Heart left ventricle (tissue), 16 donors: ENCODE results near the gene NAA50. TPM values are rescaled to one million over a fixed set of nuclear protein-coding genes. Genes with fewer than 3 reads are reported as not detected.

Experiments used
- ATAC-seq, 4 donors: fragments of 200-7000 bp; cut with Tn5 transposase; one replicate each; pipeline ENCODE4 v1.9.1; 2020 to 2022; ENCODE audit warnings: moderate library complexity in 4 of 4, mild to moderate bottlenecking in 3 of 4, moderate number of reproducible peaks in 1 of 4
- DNase-seq, 5 donors: peaks; one replicate each; pipeline ENCODE4 v3.0.0-alpha.2; 2020
- H3K27ac ChIP-seq, 12 donors: fragments of 200-600 bp; sonication (generic) in 4 of 12; one replicate each; pipeline versions ENCODE4 v1.5.0 to v1.8.0; 2016 to 2022; ENCODE audit warnings: mild to moderate bottlenecking in 2 of 12
- H3K27me3 ChIP-seq, 9 donors: fragments of 200-600 bp; sonication (generic) in 2 of 9; one replicate each; pipeline versions ENCODE4 v1.5.1 to v1.8.0; 2016 to 2022; ENCODE audit warnings: mild to moderate bottlenecking in 3 of 9
- H3K36me3 ChIP-seq, 9 donors: fragments of 200-600 bp; sonication (generic) in 2 of 9; one replicate each; pipeline versions ENCODE4 v1.5.0 to v1.8.0; 2018 to 2022; ENCODE audit warnings: mild to moderate bottlenecking in 2 of 9
- H3K4me1 ChIP-seq, 12 donors: fragments of 200-600 bp; sonication (generic) in 4 of 12; one replicate each; pipeline versions ENCODE4 v1.5.0 to v1.8.0; 2016 to 2022; ENCODE audit warnings: mild to moderate bottlenecking in 3 of 12
- H3K4me3 ChIP-seq, 12 donors: fragments of 200-600 bp; sonication (generic) in 4 of 12; one replicate each; pipeline versions ENCODE4 v1.5.0 to v1.8.0; 2017 to 2022; ENCODE audit warnings: mild to moderate bottlenecking in 9 of 12, moderate library complexity in 4 of 12
- H3K9me3 ChIP-seq, 12 donors: fragments of 200-600 bp; sonication (generic) in 4 of 12; one replicate each; pipeline versions ENCODE4 v1.5.0 to v1.8.0; 2016 to 2022; ENCODE audit warnings: mild to moderate bottlenecking in 1 of 12
- POLR2A ChIP-seq, 2 donors: fragments of 450-650 bp; IDR thresholded peaks; one replicate each; pipeline ENCODE4 v1.6.1; 2017; ENCODE audit warnings: antibody characterized with exemption in 2 of 2, mild to moderate bottlenecking in 2 of 2, moderate library complexity in 2 of 2
- WGBS, 4 donors: extraction: QIAGEN DNeasy Blood & Tissue Kit in 2 of 4; methylation state at CpG; one replicate each; pipeline versions ENCODE4 v1.1.5 to v1.1.7; 2013 to 2018; 5-methylcytosine and 5-hydroxymethylcytosine counted together
- intact Hi-C, 10 donors: fragments of 100-400 bp; cut with DNase I; formaldehyde crosslinking; loops; one replicate each; pipeline versions ENCODE4 v1.11.1 to v1.14.2; 2022
- polyA plus RNA-seq, 2 donors: library from polyadenylated mRNA; stranded (reverse); fragments of 200-250 nt; gene quantifications; one replicate each; pipeline ENCODE4 v1.2.3, GENCODE V29; 2013
- total RNA-seq, 9 donors: library from RNA; depleted of rRNA in 2 of 9; stranded (reverse); fragments of >200 nt in 2 of 9; fragmentation: NEBNext Ultra II Directional in 3 of 9; extraction: Animal tissue kit (Norgen Biotek cat#: 25700) in 3 of 9; gene quantifications; one replicate each; pipeline versions ENCODE4 v1.1.0 to v1.2.4, GENCODE V29; 2016 to 2023
- TF ChIP-seq, protein P1 (sequence below), 12 donors: fragments of 200-600 bp; sonication (generic) in 4 of 12; IDR thresholded peaks; one replicate each; pipeline versions ENCODE4 v1.5.0 to v1.8.0; 2018 to 2022; ENCODE audit warnings: antibody characterized with exemption in 12 of 12, mild to moderate bottlenecking in 5 of 12
- donor health status: ischemic (EF 13 %, LVEDD 7.1; RV severe dilation, severe dysfunction).
- donor health status: healthy with polysubstance abuse.
- donor health status: DM: no; HTN: yes; CAD: no.
- donor health status: DM: no; HTN: no; CAD: no.
- donor health status: ischemic (EF 25% LVEDD 6.9; RV normal size, moderate dysfunction).
- donor health status: ischemic (EF 25% LVEDD 5.7; RV mildly dilated, moderate dysfunction).
- donor health status: healthy.
- donor health status: DM: yes; HTN: yes; CAD: no.
- donor health status: ischemic (EF 35%, LVEDD 5.7; RV mildly dilated, moderate dysfunction).
- donor health status: nonischemic (EF 11% LVEDD 7.7; RV severe dilation, severe dysfunction).
- donor health status: DM: yes; HTN: yes; CAD: no.
- donor health status: PGD.
- donor health status: ischemic (EF 29% LVEDD 5.4; RV normal size, mild dysfunction).
- donor health status: nonischemic (EF 23%, LVEDD 6.1; RV moderate dilation, normal function).

Gene NAA50
- total and polyA plus RNA-seq, 11 donors: 15.0 to 147 (median 77.6) TPM

DNA sequence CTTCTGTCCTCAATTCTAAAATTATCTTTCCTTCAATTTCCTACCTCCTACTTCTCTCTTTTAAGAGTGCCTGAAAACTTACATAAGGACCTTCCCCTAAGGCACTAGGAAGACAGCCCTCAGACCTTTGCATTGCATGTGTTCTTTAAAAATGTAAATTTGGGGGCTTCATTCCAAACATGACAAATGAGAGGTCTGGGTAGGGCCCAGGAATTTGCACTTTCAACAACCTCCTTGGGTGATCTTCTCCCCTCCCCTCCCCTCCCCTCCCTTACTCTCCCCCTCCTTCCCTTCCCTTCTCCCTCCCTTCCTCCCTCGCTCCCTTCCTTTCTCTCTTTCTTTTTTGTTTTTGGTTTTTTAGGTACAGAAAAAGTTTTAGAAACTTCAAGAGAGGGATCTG, 68.3 kb downstream of the NAA50 start:
- ATAC-seq (no peak), DNase-seq (no peak)
- WGBS, 4 donors: 95 to 97% (median 96%) methylated on average over 1 of the region's 1 CpG
- intact Hi-C loops: no loop called here
- peaks cover 0 to 1% (median 0%) of the 10 kb centered on the region in 12 donors for H3K9me3 ChIP-seq
- TF ChIP-seq, protein P1, sequence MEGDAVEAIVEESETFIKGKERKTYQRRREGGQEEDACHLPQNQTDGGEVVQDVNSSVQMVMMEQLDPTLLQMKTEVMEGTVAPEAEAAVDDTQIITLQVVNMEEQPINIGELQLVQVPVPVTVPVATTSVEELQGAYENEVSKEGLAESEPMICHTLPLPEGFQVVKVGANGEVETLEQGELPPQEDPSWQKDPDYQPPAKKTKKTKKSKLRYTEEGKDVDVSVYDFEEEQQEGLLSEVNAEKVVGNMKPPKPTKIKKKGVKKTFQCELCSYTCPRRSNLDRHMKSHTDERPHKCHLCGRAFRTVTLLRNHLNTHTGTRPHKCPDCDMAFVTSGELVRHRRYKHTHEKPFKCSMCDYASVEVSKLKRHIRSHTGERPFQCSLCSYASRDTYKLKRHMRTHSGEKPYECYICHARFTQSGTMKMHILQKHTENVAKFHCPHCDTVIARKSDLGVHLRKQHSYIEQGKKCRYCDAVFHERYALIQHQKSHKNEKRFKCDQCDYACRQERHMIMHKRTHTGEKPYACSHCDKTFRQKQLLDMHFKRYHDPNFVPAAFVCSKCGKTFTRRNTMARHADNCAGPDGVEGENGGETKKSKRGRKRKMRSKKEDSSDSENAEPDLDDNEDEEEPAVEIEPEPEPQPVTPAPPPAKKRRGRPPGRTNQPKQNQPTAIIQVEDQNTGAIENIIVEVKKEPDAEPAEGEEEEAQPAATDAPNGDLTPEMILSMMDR (IDR thresholded peaks at IDR 0.05): no peak
- TF ChIP-seq POLR2A (IDR thresholded peaks at IDR 0.05): no peak
- H3K27ac ChIP-seq: no peak overlapping the region
- H3K27me3 ChIP-seq: no peaks in the 10 kb centered on the region
- no peak overlapping the region for H3K4me3 ChIP-seq
- no peaks in the 10 kb centered on the region for H3K4me1 ChIP-seq
- peaks cover 0 to 47% (median 30%) of the 10 kb centered on the region in 9 donors for H3K36me3 ChIP-seq

DNA sequence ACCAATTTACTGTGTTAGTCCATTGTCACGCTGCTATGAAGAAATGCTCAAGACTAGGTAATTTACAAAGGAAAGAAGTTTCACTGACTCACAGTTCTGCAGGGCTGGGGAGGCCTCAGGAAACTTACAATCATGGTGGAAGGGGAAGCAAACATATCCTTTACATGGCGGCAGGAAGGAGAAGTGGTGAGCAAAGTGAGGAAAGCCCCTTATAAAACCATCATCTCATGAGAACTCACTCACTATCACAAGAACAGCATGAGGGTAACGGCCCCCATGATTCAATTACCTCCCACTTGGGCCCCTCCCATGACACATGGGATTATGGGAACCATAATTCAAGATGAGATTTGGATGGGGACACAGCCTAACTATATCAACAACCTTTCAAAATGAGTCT, 69.8 kb downstream of the NAA50 start:
- H3K27me3 ChIP-seq: no peaks in the 10 kb centered on the region
- no peak overlapping the region for H3K27ac ChIP-seq
- 94 to 97% (median 95%) methylated on average over 3 of the region's 3 CpGs for WGBS, 4 donors
- no peaks in the 10 kb centered on the region for H3K9me3 ChIP-seq
- ATAC-seq (no peak), DNase-seq (no peak)
- peaks cover 0 to 59% (median 38%) of the 10 kb centered on the region in 9 donors for H3K36me3 ChIP-seq
- TF ChIP-seq POLR2A (IDR thresholded peaks at IDR 0.05): no peak
- TF ChIP-seq, protein P1 (IDR thresholded peaks at IDR 0.05): no peak
- H3K4me1 ChIP-seq: no peaks in the 10 kb centered on the region
- no peak overlapping the region for H3K4me3 ChIP-seq
- intact Hi-C loops: no loop called here

DNA sequence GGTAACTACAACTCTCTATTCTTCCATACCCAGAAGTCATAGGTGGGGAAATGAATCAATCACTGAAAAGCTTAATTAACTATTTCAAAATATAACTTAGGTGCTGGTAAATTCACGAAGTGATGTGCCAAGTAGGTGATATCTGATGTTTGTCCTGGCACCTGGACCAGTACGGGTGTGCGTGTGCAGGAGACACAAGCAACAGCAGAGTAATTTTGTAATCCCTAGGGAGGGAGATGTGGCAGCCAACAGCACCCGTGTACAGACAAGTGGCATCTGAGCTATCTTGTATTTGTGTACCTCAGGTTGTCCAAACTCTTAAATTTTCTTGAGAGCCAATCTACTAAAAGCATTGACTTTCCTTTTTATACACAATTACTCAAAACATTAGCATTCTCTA, 72.5 kb downstream of the NAA50 start:
- H3K4me1 ChIP-seq: no peaks in the 10 kb centered on the region
- no peaks in the 10 kb centered on the region for H3K27me3 ChIP-seq
- DNase-seq (no peak), ATAC-seq (no peak)
- 72 to 82% (median 79%) methylated on average over 4 of the region's 4 CpGs for WGBS, 4 donors
- H3K36me3 ChIP-seq: peaks cover 0 to 65% (median 48%) of the 10 kb centered on the region in 9 donors
- intact Hi-C loops: no loop called here
- H3K9me3 ChIP-seq: no peaks in the 10 kb centered on the region
- H3K27ac ChIP-seq: no peak overlapping the region
- no peak overlapping the region for H3K4me3 ChIP-seq
- no peak for TF ChIP-seq POLR2A (IDR thresholded peaks at IDR 0.05)
- TF ChIP-seq, protein P1 (IDR thresholded peaks at IDR 0.05): no peak

GRCh38 chr3:113668015-113668414, 78.0 kb downstream of the NAA50 start:
- intact Hi-C loops: no loop called here
- peaks cover 0 to 10% (median 0%) of the 10 kb centered on the region in 12 donors for H3K4me1 ChIP-seq
- no peak for DNase-seq
- H3K27me3 ChIP-seq: no peaks in the 10 kb centered on the region
- TF ChIP-seq, protein P1 (IDR thresholded peaks at IDR 0.05): no peak
- TF ChIP-seq POLR2A (IDR thresholded peaks at IDR 0.05): no peak
- H3K36me3 ChIP-seq: peaks cover 0 to 58% (median 32%) of the 10 kb centered on the region in 9 donors
- 54 to 68% (median 64%) methylated on average over 4 of the region's 4 CpGs for WGBS, 4 donors
- no peak overlapping the region for H3K27ac ChIP-seq
- H3K9me3 ChIP-seq: no peaks in the 10 kb centered on the region
- no peak for ATAC-seq
- no peak overlapping the region for H3K4me3 ChIP-seq

Other genes with a start within 250 kb of the NAA50 start
- 1 to 10 TPM; 1.3 to 8.7 (median 5.0) TPM for gene SPICE1, start 231.1 kb downstream of the NAA50 start, total RNA-seq
- 1 to 10 TPM; 1.4 to 3.1 TPM for gene SPICE1, start 231.1 kb downstream of the NAA50 start, polyA plus RNA-seq
- gene SIDT1, start 213.7 kb downstream of the NAA50 start, total RNA-seq: 1 to 10 TPM in 5 of 9 donors, under 1 TPM in 4; 0.28 to 2.6 (median 1.3) TPM
- gene SIDT1, start 213.7 kb downstream of the NAA50 start, polyA plus RNA-seq: under 1 TPM; 0.30 to 0.38 TPM
- 10 to 100 TPM in 8 of 9 donors, 1 to 10 TPM in 1; 9.8 to 25.3 (median 17.3) TPM for gene USF3, start 49.6 kb downstream of the NAA50 start, total RNA-seq
- gene USF3, start 49.6 kb downstream of the NAA50 start, polyA plus RNA-seq: 1 to 10 TPM; 4.3 to 5.8 TPM
- gene ATP6V1A, start 786 bp upstream of the NAA50 start, total RNA-seq: 10 to 100 TPM; 16.0 to 66.8 (median 21.2) TPM
- 10 to 100 TPM in 1 of 2 donors, 1 to 10 TPM in 1; 5.9 to 10.9 TPM for gene ATP6V1A, start 786 bp upstream of the NAA50 start, polyA plus RNA-seq
- 1 to 10 TPM in 6 of 9 donors, under 1 TPM in 3; 0.49 to 5.6 (median 1.2) TPM for gene GRAMD1C, start 92.5 kb upstream of the NAA50 start, total RNA-seq
- 1 to 10 TPM in 1 of 2 donors, under 1 TPM in 1; 0.49 to 1.3 TPM for gene GRAMD1C, start 92.5 kb upstream of the NAA50 start, polyA plus RNA-seq
- 1 to 10 TPM in 8 of 9 donors, under 1 TPM in 1; 0.60 to 4.2 (median 1.7) TPM for gene ZDHHC23, start 201.8 kb upstream of the NAA50 start, total RNA-seq
- gene ZDHHC23, start 201.8 kb upstream of the NAA50 start, polyA plus RNA-seq: 1 to 10 TPM in 1 of 2 donors, under 1 TPM in 1; 0.76 to 3.9 TPM